ENCODE results near the gene TAS2R50.
"Not testable (repeated sequence)": the region's sequence is repeated elsewhere in the genome, so short reads cannot be mapped to it uniquely, and the experiment has no call there.

Gene TAS2R50

GRCh38 chr12:10986812-10987211 is at the start of gene TAS2R50:
Gene TAS2R50 (minus strand): TSS chr12:10986912. CDS start chr12:10986860, 52 bp downstream.
- ATAC-seq = no peak
- Mint-ChIP-seq H3K4me1 (no peaks in the 10 kb centered on the region), H3K9me3 (peaks cover 10% of the 10 kb centered on the region), H3K36me3 (peaks cover 19% of the 10 kb centered on the region), H3K27ac (no peak within 1 kb of the TSS), H3K27me3 (no peaks in the 10 kb centered on the region), H3K4me3 (no peak within 1 kb of the TSS)

GRCh38 chr12:11033959-11034358 is 47.2 kb upstream of the TAS2R50 start:
- ATAC-seq = peak; percentile 58
- H3K4me1 Mint-ChIP-seq, H3K27ac Mint-ChIP-seq, H3K9me3 Mint-ChIP-seq, H3K27me3 Mint-ChIP-seq, H3K4me3 Mint-ChIP-seq: not testable (repeated sequence)
- H3K36me3 Mint-ChIP-seq = peaks cover 48% of the 10 kb centered on the region

GRCh38 chr12:11031307-11031706 is 44.6 kb upstream of the TAS2R50 start, which contains the start of gene TAS2R31:
Gene TAS2R31 (minus strand): TSS chr12:11031407. CDS start chr12:11031335, 72 bp downstream.
- Mint-ChIP-seq H3K4me1 (no peaks in the 10 kb centered on the region), H3K4me3 (no peak within 1 kb of the TSS), H3K9me3 (no peaks in the 10 kb centered on the region), H3K27me3 (no peaks in the 10 kb centered on the region), H3K27ac (no peak within 1 kb of the TSS), H3K36me3 (peaks cover 53% of the 10 kb centered on the region)
- ATAC-seq = no peak

- Mint-ChIP-seq H3K27ac (no peak overlapping the region), H3K4me3 (no peak overlapping the region), H3K9me3 (peaks cover 6% of the 10 kb centered on the region), H3K36me3 (peaks cover 45% of the 10 kb centered on the region), H3K4me1 (no peaks in the 10 kb centered on the region), H3K27me3 (no peaks in the 10 kb centered on the region)
- ATAC-seq = no peak
These were observed 39.4 kb upstream of the TAS2R50 start for GRCh38 chr12:11026118-11026517.

GRCh38 chr12:11023387-11023786 is 36.7 kb upstream of the TAS2R50 start:
- no peak overlapping the region for H3K27ac Mint-ChIP-seq
- no peaks in the 10 kb centered on the region for H3K27me3 Mint-ChIP-seq
- no peaks in the 10 kb centered on the region for H3K4me1 Mint-ChIP-seq
- H3K4me3 Mint-ChIP-seq = no peak overlapping the region
- no peak for ATAC-seq
- H3K9me3 Mint-ChIP-seq = peaks cover 6% of the 10 kb centered on the region
- H3K36me3 Mint-ChIP-seq = peaks cover 45% of the 10 kb centered on the region

GRCh38 chr12:11022520-11022919 is 35.8 kb upstream of the TAS2R50 start, which contains the start of gene TAS2R19:
Gene TAS2R19 (minus strand): TSS chr12:11022620. CDS start chr12:11022571, 49 bp downstream.
- Mint-ChIP-seq H3K36me3 (peaks cover 40% of the 10 kb centered on the region), H3K9me3 (peaks cover 6% of the 10 kb centered on the region), H3K27me3 (no peaks in the 10 kb centered on the region), H3K27ac (no peak within 1 kb of the TSS), H3K4me1 (no peaks in the 10 kb centered on the region), H3K4me3 (no peak within 1 kb of the TSS)
- ATAC-seq = no peak

GRCh38 chr12:11016937-11017336 is 30.2 kb upstream of the TAS2R50 start:
- Mint-ChIP-seq H3K9me3 (no peaks in the 10 kb centered on the region), H3K36me3 (peaks cover 30% of the 10 kb centered on the region), H3K27me3 (no peaks in the 10 kb centered on the region), H3K4me1 (no peaks in the 10 kb centered on the region), H3K4me3 (no peak overlapping the region), H3K27ac (no peak overlapping the region)
- ATAC-seq = no peak

- no peaks in the 10 kb centered on the region for H3K27me3 Mint-ChIP-seq
- no peaks in the 10 kb centered on the region for H3K4me1 Mint-ChIP-seq
- peaks cover 23% of the 10 kb centered on the region for H3K36me3 Mint-ChIP-seq
- ATAC-seq = no peak
- H3K27ac Mint-ChIP-seq = no peak overlapping the region
- H3K9me3 Mint-ChIP-seq = no peaks in the 10 kb centered on the region
- H3K4me3 Mint-ChIP-seq = no peak overlapping the region
These were observed 29.2 kb upstream of the TAS2R50 start for GRCh38 chr12:11015775-11016430.

GRCh38 chr12:11014234-11014633 is 27.5 kb upstream of the TAS2R50 start:
- ATAC-seq = no peak
- H3K4me3 Mint-ChIP-seq = no peak overlapping the region
- no peak overlapping the region for H3K27ac Mint-ChIP-seq
- peaks cover 14% of the 10 kb centered on the region for H3K36me3 Mint-ChIP-seq
- no peaks in the 10 kb centered on the region for H3K4me1 Mint-ChIP-seq
- no peaks in the 10 kb centered on the region for H3K9me3 Mint-ChIP-seq
- no peaks in the 10 kb centered on the region for H3K27me3 Mint-ChIP-seq

- no peak for ATAC-seq
- no peaks in the 10 kb centered on the region for H3K9me3 Mint-ChIP-seq
- H3K27ac Mint-ChIP-seq = no peak overlapping the region
- no peak overlapping the region for H3K4me3 Mint-ChIP-seq
- H3K36me3 Mint-ChIP-seq = peaks cover 13% of the 10 kb centered on the region
- H3K27me3 Mint-ChIP-seq = no peaks in the 10 kb centered on the region
- H3K4me1 Mint-ChIP-seq = no peaks in the 10 kb centered on the region
These were observed 20.9 kb upstream of the TAS2R50 start for GRCh38 chr12:11007608-11008007.

GRCh38 chr12:10998204-10998603 is 11.5 kb upstream of the TAS2R50 start, which contains the start of gene TAS2R20:
Gene TAS2R20 (minus strand): TSS chr12:10998304. CDS start chr12:10997875, 429 bp downstream.
- no peak within 1 kb of the TSS for H3K4me3 Mint-ChIP-seq
- H3K27me3 Mint-ChIP-seq = no peaks in the 10 kb centered on the region
- peaks cover 28% of the 10 kb centered on the region for H3K36me3 Mint-ChIP-seq
- no peak within 1 kb of the TSS for H3K27ac Mint-ChIP-seq
- peaks cover 3% of the 10 kb centered on the region for H3K9me3 Mint-ChIP-seq
- H3K4me1 Mint-ChIP-seq = no peaks in the 10 kb centered on the region
- ATAC-seq = no peak

- Mint-ChIP-seq H3K27ac (no peak overlapping the region), H3K27me3 (no peaks in the 10 kb centered on the region), H3K9me3 (peaks cover 10% of the 10 kb centered on the region), H3K4me1 (no peaks in the 10 kb centered on the region), H3K4me3 (no peak overlapping the region), H3K36me3 (peaks cover 34% of the 10 kb centered on the region)
- no peak for ATAC-seq
These were observed 7.6 kb upstream of the TAS2R50 start for GRCh38 chr12:10994307-10994706.

GRCh38 chr12:10989107-10989506 is 2.4 kb upstream of the TAS2R50 start:
- Mint-ChIP-seq H3K27me3 (no peaks in the 10 kb centered on the region), H3K9me3 (peaks cover 10% of the 10 kb centered on the region), H3K4me1 (no peaks in the 10 kb centered on the region), H3K27ac (no peak overlapping the region), H3K4me3 (no peak overlapping the region), H3K36me3 (peaks cover 19% of the 10 kb centered on the region)
- no peak for ATAC-seq

GRCh38 chr12:10982244-10982643 is 4.5 kb downstream of the TAS2R50 start:
- no peak for ATAC-seq
- H3K4me3 Mint-ChIP-seq = no peak overlapping the region
- no peaks in the 10 kb centered on the region for H3K27me3 Mint-ChIP-seq
- peaks cover 6% of the 10 kb centered on the region for H3K4me1 Mint-ChIP-seq
- peaks cover 10% of the 10 kb centered on the region for H3K36me3 Mint-ChIP-seq
- no peaks in the 10 kb centered on the region for H3K9me3 Mint-ChIP-seq
- no peak overlapping the region for H3K27ac Mint-ChIP-seq

- Mint-ChIP-seq H3K4me3 (no peak overlapping the region), H3K4me1 (peaks cover 21% of the 10 kb centered on the region), H3K36me3 (peaks cover 23% of the 10 kb centered on the region), H3K27me3 (no peaks in the 10 kb centered on the region), H3K27ac (no peak overlapping the region), H3K9me3 (no peaks in the 10 kb centered on the region)
- no peak for ATAC-seq
These were observed 11.7 kb downstream of the TAS2R50 start for GRCh38 chr12:10974965-10975364.

GRCh38 chr12:10968765-10969456 is 17.8 kb downstream of the TAS2R50 start:
- H3K9me3 Mint-ChIP-seq = peaks cover 2% of the 10 kb centered on the region
- H3K27ac Mint-ChIP-seq = no peak overlapping the region
- peaks cover 7% of the 10 kb centered on the region for H3K4me1 Mint-ChIP-seq
- H3K27me3 Mint-ChIP-seq = no peaks in the 10 kb centered on the region
- ATAC-seq = no peak
- H3K36me3 Mint-ChIP-seq = peaks cover 32% of the 10 kb centered on the region
- H3K4me3 Mint-ChIP-seq = no peak overlapping the region

Data from stimulated activated memory B cell treated with anti-CD40 and anti-IgM and Interleukin-4, amounts not matched to agents 10 μg/mL and 1 μg/mL and 100 μg/mL, for 72 hours (primary cell).